ENCODE measurements around the gene ITM2C. TPM values are rescaled to one million over a fixed set of nuclear protein-coding genes. Genes with fewer than 3 reads are reported as not detected.

The ITM2C gene
- total and polyA plus RNA-seq, 2 donors (not counting 1 experiment from before 2014, with no cell fraction given): 36.9 to 62.8 TPM

DNA sequence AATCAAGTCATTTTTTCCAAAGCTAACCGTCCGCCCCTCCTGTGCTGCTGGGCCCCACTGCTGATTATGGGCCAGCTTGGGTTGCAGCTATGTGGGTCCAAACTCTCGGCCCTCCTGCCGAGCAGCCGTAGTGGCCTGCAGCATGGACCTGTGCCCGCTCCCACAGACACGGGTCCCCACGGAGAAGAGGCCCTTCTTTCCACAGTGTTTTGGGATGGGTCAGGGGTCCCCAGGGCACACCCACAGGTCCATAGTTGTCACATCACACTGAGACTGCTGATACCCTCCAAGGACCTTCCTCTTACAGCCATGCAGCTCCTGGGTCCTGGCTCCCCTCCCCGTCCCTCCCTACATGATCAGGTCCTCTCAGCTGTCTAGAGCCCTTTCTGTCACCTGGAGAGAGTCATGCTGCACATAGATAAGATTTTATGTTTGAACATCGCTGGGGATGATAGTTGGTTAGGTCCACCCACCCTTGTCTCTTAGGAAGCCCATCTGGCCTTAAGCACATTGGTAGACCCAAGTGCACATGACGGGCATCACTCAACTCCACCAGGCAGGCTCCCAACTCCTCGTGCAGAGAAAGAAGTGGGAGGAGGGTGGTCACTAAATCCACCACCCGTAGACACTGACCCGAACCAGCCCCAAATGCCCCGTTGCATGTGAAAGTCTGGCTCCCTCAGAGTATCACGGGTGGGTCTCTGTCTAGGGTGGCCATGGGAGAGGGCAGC is 42.8 kb downstream of the ITM2C start:
- Mint-ChIP-seq H3K4me1 (peaks cover 17% of the 10 kb centered on the region), H3K27me3 (no peaks in the 10 kb centered on the region), H3K9me3 (ENCODE audit: insufficient read depth) (no peaks in the 10 kb centered on the region), H3K4me3 (no peak overlapping the region), H3K27ac (no peak overlapping the region)
- CTCF ChIA-PET: interaction anchor here (1.0 to 2.3 kb wide), 2 partner anchors 59 to 83 kb away, joined by 4 to 8 read pairs; no protein-coding TSS in a partner anchor
- Histone ChIP-seq H2AFZ (ENCODE audit: insufficient read depth, low read depth, low read length, poor library complexity, severe bottlenecking) (no peak overlapping the region), H3K27me3 (replicated peaks in 1 of 4; ENCODE audit: control extremely low read depth in 1 of 4, control insufficient read depth in 3 of 4, insufficient read depth in 4 of 4, low read length in 3 of 4) (no peaks in the 10 kb centered on the region), H3K4me2 (replicated peaks; ENCODE audit: low read depth, low read length, poor library complexity, severe bottlenecking) (no peak overlapping the region), H3K4me3 (ENCODE audit: control extremely low read depth in 1 of 5, extremely low read depth in 1 of 5, insufficient read depth in 1 of 5, low read depth in 2 of 5, low read length in 4 of 5) (no peak overlapping the region), H3K9me3 (ENCODE audit: control extremely low read depth in 1 of 3, control insufficient read depth in 2 of 3, insufficient read depth in 1 of 3, low read length in 2 of 3) (no peaks in the 10 kb centered on the region), H3K79me2 (ENCODE audit: control insufficient read depth, insufficient read depth, low read length) (no peaks in the 10 kb centered on the region), H3K27ac (ENCODE audit: low read length in 2 of 2) (no peak overlapping the region), H3K4me1 (ENCODE audit: control insufficient read depth in 2 of 2, insufficient read depth in 2 of 2, low read length in 2 of 2) (peaks cover 6 to 20% of the 10 kb centered on the region in 2 donors), H3K9ac (ENCODE audit: low read length) (no peak overlapping the region), H3K36me3 (replicated peaks in 1 of 2; ENCODE audit: control extremely low read depth in 1 of 2, control insufficient read depth in 1 of 2, extremely low read depth in 1 of 2, insufficient read depth in 2 of 2, low read length in 1 of 2) (no peaks in the 10 kb centered on the region), H4K20me1 (ENCODE audit: control insufficient read depth, insufficient read depth, low read length, poor library complexity, severe bottlenecking) (no peaks in the 10 kb centered on the region)
- POLR2A ChIA-PET: no interaction called here
- WGBS (ENCODE audit: insufficient coverage): 99% methylated on average over 9 of the region's 16 CpGs
- DNase-seq (no peak), ATAC-seq (ENCODE audit: low read depth) (no peak)
- intact Hi-C loops (cut with micrococcal nuclease): no loop called here
- TF ChIP-seq, protein P1, sequence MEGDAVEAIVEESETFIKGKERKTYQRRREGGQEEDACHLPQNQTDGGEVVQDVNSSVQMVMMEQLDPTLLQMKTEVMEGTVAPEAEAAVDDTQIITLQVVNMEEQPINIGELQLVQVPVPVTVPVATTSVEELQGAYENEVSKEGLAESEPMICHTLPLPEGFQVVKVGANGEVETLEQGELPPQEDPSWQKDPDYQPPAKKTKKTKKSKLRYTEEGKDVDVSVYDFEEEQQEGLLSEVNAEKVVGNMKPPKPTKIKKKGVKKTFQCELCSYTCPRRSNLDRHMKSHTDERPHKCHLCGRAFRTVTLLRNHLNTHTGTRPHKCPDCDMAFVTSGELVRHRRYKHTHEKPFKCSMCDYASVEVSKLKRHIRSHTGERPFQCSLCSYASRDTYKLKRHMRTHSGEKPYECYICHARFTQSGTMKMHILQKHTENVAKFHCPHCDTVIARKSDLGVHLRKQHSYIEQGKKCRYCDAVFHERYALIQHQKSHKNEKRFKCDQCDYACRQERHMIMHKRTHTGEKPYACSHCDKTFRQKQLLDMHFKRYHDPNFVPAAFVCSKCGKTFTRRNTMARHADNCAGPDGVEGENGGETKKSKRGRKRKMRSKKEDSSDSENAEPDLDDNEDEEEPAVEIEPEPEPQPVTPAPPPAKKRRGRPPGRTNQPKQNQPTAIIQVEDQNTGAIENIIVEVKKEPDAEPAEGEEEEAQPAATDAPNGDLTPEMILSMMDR (IDR thresholded peaks at IDR 0.05): no peak
- TF ChIP-seq EZH2 (IDR thresholded peaks at IDR 0.05; ENCODE audit: borderline replicate concordance, insufficient read depth, low read depth, low read length, poor library complexity, severe bottlenecking): no peak

DNA sequence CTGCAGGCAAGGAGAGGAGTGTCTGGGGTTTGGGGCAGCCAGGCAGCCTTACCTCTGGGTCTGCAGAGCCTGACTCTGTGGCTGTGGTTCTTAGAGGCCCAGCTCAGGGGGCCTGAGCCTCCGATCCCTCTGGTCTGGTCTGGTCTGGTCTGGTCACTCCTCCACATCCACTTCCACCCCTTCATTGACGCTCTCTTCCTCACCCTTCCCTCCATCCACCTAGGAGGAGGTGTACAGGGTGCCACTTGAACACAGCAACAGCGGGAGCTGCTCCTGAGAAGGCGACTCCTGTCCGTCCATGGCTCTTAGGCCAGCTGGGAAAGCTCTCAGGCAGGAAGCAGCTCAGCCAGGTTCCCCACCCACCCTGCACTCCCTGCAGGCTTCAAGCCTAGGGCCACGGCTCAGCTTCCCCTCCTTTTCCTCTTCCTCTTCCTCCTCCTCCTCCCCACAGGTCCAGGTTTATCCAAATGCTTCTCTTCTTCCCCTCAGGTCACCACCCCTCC is 43.4 kb downstream of the ITM2C start:
- intact Hi-C loops (cut with micrococcal nuclease): no loop called here
- WGBS (ENCODE audit: insufficient coverage): 85% methylated on average over 4 of the region's 6 CpGs
- no peak overlapping the region for H3K4me2 ChIP-seq (replicated peaks; ENCODE audit: low read depth, low read length, poor library complexity, severe bottlenecking)
- no peak overlapping the region for H3K27ac ChIP-seq (ENCODE audit: low read length in 2 of 2)
- POLR2A ChIA-PET: no interaction called here
- H2AFZ ChIP-seq (ENCODE audit: insufficient read depth, low read depth, low read length, poor library complexity, severe bottlenecking): no peak overlapping the region
- H3K27me3 ChIP-seq (replicated peaks in 1 of 4; ENCODE audit: control extremely low read depth in 1 of 4, control insufficient read depth in 3 of 4, insufficient read depth in 4 of 4, low read length in 3 of 4): no peaks in the 10 kb centered on the region
- no peaks in the 10 kb centered on the region for H3K79me2 ChIP-seq (ENCODE audit: control insufficient read depth, insufficient read depth, low read length)
- no peak for DNase-seq
- H3K4me1 ChIP-seq (ENCODE audit: control insufficient read depth in 2 of 2, insufficient read depth in 2 of 2, low read length in 2 of 2): peaks cover 0 to 13% of the 10 kb centered on the region in 2 donors
- H3K9me3 ChIP-seq (ENCODE audit: control extremely low read depth in 1 of 3, control insufficient read depth in 2 of 3, insufficient read depth in 1 of 3, low read length in 2 of 3): no peaks in the 10 kb centered on the region
- H4K20me1 ChIP-seq (ENCODE audit: control insufficient read depth, insufficient read depth, low read length, poor library complexity, severe bottlenecking): no peaks in the 10 kb centered on the region
- Mint-ChIP-seq H3K9me3 (ENCODE audit: insufficient read depth) (no peaks in the 10 kb centered on the region), H3K4me3 (no peak overlapping the region), H3K4me1 (peaks cover 11% of the 10 kb centered on the region), H3K27ac (no peak overlapping the region), H3K27me3 (no peaks in the 10 kb centered on the region)
- no peak overlapping the region for H3K9ac ChIP-seq (ENCODE audit: low read length)
- CTCF ChIA-PET: interaction anchor here (0.9 to 2.3 kb wide), 2 partner anchors 60 to 84 kb away, joined by 3 to 8 read pairs; no protein-coding TSS in a partner anchor
- no peaks in the 10 kb centered on the region for H3K36me3 ChIP-seq (replicated peaks in 1 of 2; ENCODE audit: control extremely low read depth in 1 of 2, control insufficient read depth in 1 of 2, extremely low read depth in 1 of 2, insufficient read depth in 2 of 2, low read length in 1 of 2)
- TF ChIP-seq, protein P1 (IDR thresholded peaks at IDR 0.05): no peak
- TF ChIP-seq EZH2 (IDR thresholded peaks at IDR 0.05; ENCODE audit: borderline replicate concordance, insufficient read depth, low read depth, low read length, poor library complexity, severe bottlenecking): no peak
- no peak for ATAC-seq (ENCODE audit: low read depth)
- H3K4me3 ChIP-seq (ENCODE audit: control extremely low read depth in 1 of 5, extremely low read depth in 1 of 5, insufficient read depth in 1 of 5, low read depth in 2 of 5, low read length in 4 of 5): no peak overlapping the region
